GM18873 (cell line): Measurements from ENCODE around the gene WFIKKN1.

Source experiments
- ATAC-seq: cut with Tn5 transposase; IDR thresholded peaks from one replicate; pipeline ENCODE4 v1.9.1; 2021; ENCODE audit warnings: mild to moderate bottlenecking, moderate library complexity, moderate number of reproducible peaks; ENCODE audit not compliant: unreplicated experiment, low FRiP score

The WFIKKN1 gene

DNA sequence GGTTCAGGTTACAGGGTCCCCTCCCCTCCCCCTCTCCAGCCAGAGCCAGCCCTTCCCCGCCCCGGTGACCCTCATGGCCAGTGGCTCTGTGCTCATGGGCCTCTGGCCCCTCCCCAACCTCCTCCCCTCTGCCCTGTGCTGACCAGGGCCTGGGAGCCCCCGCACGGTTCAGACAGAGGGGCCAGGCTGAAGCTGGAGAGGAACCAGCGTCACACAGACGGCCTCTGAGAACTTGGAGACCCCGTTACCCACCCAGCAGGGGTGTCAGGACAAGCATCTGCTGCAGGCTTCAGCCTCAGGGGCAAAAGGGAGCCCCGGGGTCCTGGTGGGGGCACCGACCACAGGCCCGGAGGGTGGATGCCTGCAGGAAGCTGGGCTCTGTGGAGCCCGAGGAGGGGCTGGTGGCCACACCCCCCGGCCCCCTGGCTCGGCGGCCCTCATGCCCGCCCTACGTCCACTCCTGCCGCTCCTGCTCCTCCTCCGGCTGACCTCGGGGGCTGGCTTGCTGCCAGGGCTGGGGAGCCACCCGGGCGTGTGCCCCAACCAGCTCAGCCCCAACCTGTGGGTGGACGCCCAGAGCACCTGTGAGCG is at the start of gene WFIKKN1:
TSS of gene WFIKKN1 (plus strand) at position 171 of the 591 bp plus-strand sequence. CDS start at position 440, 269 bp downstream.
- no peak for ATAC-seq

DNA sequence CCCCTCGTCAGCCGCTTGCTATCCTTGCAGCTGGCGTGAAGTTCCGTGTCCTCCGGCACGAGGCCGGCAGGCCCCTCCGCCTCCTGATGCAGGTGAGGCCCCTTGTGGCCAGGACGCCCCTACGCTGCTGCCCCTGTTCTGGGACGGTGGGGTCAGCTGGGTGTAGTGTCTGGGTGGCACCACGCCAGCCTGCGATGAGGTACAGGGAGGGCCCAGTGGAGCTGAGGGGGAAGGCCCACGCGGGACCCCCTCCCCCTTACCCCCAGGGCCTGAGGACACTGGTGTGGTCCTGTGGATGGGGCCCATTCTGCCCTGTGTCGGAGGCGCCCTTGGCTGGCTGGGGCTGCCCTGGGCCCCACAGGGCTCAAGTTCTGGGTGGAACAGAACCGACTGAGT is 48.6 kb upstream of the WFIKKN1 start:
- ATAC-seq = no peak

- ATAC-seq = no peak
Observed at GRCh38 chr16:582614-583331, 48.0 kb upstream of the WFIKKN1 start.

DNA sequence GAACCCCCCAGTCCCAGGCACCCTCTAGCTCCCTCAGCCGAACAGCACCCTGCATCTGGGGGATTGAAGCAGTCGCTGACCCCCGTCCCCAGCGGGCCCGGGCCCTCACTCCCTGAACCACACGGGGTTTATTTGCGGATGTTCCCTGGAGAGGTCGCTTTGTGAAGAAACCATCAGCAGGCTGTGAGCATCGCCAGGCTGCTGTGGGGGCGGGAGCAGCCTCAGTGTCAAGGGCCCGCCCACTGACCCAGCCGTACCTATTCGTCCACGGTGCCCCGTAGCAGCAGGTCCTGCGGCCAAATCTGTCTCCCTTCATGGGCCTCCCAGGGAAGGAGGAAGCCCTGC is 47.3 kb upstream of the WFIKKN1 start:
- ATAC-seq = no peak

DNA sequence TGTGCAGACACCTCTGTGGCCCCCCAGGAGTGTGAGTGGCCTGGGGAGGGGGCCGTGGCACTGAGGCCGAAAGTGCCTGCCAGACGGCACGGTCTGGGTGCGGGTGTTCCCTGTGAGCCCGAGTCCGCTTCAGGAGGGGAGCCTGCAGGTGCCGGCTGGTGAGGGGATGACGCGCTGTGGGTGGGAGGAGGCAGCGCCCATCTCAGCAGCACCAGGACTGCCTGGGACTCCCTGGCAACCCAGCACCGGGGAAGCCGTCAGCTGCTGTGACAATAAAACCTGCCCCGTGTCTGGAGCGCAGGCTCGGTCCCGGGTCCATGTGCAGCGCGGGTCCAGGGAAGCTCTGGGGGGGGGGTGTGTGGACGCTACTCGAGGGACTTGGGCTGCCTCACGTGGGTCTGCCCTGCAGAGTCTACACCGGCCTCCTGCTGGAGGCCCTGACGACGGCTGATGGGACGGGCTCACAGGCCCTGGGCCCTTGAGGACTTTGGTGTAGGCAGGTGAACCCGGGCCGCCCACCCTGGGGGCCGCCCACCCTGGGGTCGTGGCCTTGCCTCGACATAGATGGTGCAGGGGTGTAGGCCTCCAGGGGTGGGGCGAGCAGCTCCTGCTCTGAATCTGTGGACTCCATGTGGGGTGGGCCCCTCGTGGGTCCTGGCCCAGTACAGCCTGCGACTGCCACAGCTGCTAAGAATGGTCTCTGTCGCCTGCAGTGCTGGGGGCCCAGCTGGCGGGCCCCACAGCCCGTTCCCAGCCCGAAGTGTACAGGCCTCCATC is 46.8 kb upstream of the WFIKKN1 start:
- ATAC-seq = no peak

GRCh38 chr16:585351-585750 is 45.4 kb upstream of the WFIKKN1 start:
- ATAC-seq = no peak

GRCh38 chr16:586047-586644 is 44.6 kb upstream of the WFIKKN1 start:
- no peak for ATAC-seq

DNA sequence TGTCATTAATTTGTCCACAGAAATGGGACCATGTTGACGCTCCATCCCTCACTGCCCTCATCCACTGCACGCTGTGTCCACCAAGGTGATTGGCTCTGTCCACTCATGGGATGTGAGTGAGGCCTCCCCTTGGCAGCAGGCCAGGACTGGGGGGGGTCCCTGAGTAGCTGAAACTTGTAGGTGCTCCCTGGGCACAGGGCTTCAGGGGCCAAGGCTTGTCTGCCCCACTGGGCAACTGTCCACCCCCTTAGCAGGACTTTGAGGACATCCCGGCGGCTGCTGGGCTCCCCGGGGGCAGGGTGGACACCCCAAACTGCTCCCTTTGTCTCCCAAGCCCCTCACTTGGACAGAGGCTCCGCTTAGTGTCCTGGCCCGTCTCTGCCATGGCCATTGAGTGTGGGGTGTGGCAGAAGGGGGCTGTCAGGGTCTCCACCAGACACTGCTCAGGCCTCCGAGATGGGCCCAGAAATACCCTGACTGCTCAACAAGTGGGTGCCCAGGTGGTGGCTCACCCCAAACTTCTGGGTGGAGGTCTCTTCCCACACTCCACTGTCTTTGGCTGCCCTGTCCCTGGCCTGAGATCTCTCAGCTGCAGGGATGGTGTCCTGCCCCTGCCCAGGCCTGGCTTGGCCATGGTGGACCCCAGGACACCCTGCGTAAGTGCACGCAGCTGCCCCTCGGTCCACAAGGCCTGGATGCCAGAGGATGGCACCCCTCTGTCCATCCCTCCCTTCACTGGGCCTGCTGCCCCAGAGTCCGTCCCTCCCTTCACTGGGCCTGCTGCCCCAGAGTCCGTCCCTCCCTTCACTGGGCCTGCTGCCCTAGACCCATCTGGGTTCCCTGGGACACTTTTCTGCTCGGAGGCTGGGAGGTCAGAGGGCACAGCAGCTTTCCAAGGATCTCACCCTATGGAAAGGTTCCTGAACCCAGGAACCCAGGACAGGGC is 43.9 kb upstream of the WFIKKN1 start:
- ATAC-seq = no peak

- ATAC-seq = no peak
Observed at GRCh38 chr16:588639-588888, 42.2 kb upstream of the WFIKKN1 start.

- ATAC-seq = peak; percentile 78
Observed at GRCh38 chr16:588889-589657, 41.7 kb upstream of the WFIKKN1 start.

DNA sequence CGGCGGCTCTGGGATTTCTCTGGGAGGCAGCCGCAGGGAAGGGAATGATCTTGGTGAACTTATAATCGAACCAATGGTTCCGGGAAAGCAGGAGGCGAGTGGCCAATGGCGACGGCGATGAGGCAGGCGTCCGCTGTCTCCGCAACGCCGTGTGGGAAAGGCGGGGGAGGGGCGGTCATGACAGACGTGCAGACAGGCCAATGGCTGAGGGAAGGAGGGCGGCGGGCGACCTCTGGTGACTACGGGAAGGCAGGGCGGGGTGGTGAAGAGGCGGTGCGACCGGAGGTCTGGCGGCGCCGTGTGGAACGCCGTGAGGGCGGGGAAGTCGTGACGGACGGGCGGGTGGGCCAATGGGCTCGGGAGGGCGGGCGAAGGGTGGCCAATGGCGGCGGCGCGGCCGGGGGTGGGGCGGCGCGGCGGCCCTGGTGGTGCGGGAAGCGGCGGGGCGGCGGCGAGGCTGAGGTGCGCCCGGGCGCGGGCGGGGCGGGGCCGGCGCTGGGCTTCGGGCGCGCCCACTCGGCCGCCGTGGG is 41.1 kb upstream of the WFIKKN1 start, which contains the start of gene RAB40C:
TSS of gene RAB40C (plus strand) at position 409 of the 530 bp plus-strand sequence. CDS start 226 bp downstream, outside the sequence.
- peak; percentile 68 for ATAC-seq

DNA sequence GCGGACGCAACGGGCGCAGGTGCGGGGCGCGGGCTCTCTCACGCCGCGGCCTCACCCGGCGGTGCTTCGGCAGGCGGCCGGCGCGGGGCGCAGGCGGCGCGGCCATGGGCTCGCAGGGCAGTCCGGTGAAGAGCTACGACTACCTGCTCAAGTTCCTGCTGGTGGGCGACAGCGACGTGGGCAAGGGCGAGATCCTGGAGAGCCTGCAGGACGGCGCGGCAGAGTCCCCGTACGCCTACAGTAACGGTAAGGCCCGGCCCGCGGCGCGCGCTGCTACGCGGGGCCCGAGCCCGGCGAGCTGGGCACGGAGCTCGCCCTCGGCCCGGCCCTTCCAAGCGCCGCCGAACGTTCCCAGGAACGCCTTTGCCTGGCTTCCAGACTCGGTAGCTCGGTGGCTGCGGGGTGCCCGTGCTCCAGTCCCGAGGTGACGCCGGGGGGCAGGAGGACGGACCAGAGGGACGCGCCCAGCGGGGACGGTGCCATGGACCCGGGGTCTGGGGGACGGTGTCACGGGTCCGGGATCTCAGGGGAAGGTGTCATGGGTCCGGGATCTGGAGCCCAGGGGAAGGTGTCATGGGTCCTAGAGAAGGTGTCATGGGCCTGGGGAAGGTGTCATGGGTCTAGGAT is 40.5 kb upstream of the WFIKKN1 start:
- no peak for ATAC-seq

GRCh38 chr16:590815-591200 is 40.0 kb upstream of the WFIKKN1 start:
- ATAC-seq = no peak

DNA sequence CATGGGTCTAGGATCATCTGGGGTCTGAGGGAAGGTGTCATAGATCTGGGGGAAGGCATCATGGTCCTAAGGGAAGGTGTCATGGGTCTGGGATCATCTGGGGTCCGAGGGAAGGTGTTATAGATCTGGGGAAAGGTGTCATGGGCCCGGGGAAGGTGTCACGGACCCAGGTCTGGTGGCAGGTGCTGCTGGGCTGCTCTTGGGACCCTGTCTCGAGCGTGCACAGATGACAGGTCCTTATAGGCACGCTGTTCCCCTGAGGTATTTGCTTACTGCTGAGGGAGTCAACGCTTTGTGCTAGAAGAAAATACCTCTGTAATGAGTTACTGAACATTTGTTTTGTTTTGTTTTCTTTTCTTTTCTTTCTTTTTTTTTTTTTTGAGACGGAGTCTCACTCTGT is 39.6 kb upstream of the WFIKKN1 start:
- ATAC-seq = no peak

GRCh38 chr16:591892-592517 is 38.8 kb upstream of the WFIKKN1 start:
- ATAC-seq = no peak

GRCh38 chr16:592518-593306 is 38.1 kb upstream of the WFIKKN1 start:
- no peak for ATAC-seq

DNA sequence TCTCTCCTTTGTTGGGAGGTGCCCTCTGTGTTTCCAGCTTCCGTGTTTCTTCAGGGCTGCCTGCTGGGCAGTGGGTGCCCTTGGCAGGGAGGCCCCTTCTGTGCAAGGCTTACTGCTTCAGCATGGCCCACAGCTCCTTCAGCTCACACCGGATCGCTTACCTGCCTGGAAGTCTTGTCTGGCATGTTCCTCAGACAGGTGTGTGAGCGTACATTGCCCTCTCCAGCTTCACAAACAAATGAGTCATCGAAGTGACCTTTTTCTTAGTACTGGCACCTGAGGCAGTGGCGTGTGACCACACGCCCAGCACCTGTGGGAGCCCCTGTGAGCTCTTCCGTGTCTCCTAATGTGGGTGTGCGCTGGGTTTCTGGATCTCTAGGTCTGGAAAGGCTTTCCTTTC is 37.4 kb upstream of the WFIKKN1 start:
- ATAC-seq = no peak

GRCh38 chr16:593807-594206 is 37.0 kb upstream of the WFIKKN1 start:
- ATAC-seq = no peak
